Measurements from ENCODE around the gene TMEM87B.
A peak's percentile ranks its signal among the peaks of the same experiment; 100 is the strongest.

Gene TMEM87B

DNA sequence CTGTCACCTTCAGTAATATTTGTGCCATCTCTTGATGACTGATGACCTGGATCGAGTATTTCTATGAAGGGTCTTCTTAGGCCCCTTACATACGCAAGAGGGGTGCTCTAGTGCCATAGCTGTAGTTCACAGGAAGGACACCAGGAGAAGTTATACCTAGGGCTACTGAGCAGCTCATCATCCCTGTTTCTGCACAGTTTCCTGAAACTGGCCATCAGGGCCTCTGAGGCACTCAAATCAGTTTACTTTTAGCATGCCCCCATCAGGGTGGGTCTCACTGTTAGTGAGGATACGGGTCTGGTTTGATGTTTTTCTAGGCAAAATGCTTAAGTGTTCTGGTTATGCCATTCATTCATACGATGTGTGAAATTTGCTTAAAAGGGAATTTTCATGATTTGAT is 63.1 kb downstream of the TMEM87B start:
- Histone ChIP-seq H3K36me3 (ENCODE audit: control insufficient read depth, insufficient read depth, low read length) (0 out of 2 replicates have a peak, but pooled peaks cover 1% of the 10 kb centered on the region), H3K4me3 (replicated peaks; ENCODE audit: low read depth, low read length) (no peak overlapping the region), H3K27me3 (replicated peaks; ENCODE audit: control insufficient read depth, insufficient read depth, low read length) (no peaks in the 10 kb centered on the region)
- TF ChIP-seq, protein P1, sequence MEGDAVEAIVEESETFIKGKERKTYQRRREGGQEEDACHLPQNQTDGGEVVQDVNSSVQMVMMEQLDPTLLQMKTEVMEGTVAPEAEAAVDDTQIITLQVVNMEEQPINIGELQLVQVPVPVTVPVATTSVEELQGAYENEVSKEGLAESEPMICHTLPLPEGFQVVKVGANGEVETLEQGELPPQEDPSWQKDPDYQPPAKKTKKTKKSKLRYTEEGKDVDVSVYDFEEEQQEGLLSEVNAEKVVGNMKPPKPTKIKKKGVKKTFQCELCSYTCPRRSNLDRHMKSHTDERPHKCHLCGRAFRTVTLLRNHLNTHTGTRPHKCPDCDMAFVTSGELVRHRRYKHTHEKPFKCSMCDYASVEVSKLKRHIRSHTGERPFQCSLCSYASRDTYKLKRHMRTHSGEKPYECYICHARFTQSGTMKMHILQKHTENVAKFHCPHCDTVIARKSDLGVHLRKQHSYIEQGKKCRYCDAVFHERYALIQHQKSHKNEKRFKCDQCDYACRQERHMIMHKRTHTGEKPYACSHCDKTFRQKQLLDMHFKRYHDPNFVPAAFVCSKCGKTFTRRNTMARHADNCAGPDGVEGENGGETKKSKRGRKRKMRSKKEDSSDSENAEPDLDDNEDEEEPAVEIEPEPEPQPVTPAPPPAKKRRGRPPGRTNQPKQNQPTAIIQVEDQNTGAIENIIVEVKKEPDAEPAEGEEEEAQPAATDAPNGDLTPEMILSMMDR (IDR thresholded peaks at IDR 0.05; ENCODE audit: insufficient read depth, low read length, poor library complexity, severe bottlenecking), result no peak
- DNase-seq (ENCODE audit: extremely low read depth, insufficient read length), result no peak

DNA sequence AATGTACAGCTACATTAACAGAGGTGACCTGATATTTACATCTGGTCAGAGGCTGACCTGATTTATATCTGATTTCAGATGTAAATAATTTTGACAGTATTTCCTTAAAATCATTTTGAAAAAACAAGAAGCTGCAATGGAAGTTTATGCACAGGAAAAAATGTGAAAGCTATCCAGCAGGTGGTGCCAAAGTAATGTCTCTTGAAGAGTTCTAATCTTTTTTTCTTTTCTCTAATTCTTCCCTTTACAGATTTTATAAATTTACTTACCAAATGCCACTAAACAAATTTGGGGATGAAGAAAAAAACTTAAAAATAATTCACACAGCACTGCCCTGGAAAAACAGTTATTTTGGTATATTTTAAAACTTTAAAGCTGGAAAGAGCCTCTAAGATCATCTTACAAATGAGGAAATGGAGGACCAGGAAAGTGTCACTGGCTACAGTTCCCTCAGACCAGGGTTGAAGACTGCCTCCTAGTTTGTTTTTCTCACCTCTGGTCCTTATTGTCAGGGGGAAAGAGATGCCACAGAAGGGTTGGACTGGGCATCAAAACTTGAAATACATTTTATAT is 66.7 kb downstream of the TMEM87B start:
- DNase-seq (ENCODE audit: extremely low read depth, insufficient read length), result peak; percentile 18
- Histone ChIP-seq H3K27me3 (replicated peaks; ENCODE audit: control insufficient read depth, insufficient read depth, low read length) (no peaks in the 10 kb centered on the region), H3K4me3 (replicated peaks; ENCODE audit: low read depth, low read length) (no peak overlapping the region), H3K36me3 (ENCODE audit: control insufficient read depth, insufficient read depth, low read length) (0 out of 2 replicates have a peak, but pooled peaks cover 1% of the 10 kb centered on the region)
- TF ChIP-seq, protein P1 (IDR thresholded peaks at IDR 0.05; ENCODE audit: insufficient read depth, low read length, poor library complexity, severe bottlenecking), result peak; percentile 53

DNA sequence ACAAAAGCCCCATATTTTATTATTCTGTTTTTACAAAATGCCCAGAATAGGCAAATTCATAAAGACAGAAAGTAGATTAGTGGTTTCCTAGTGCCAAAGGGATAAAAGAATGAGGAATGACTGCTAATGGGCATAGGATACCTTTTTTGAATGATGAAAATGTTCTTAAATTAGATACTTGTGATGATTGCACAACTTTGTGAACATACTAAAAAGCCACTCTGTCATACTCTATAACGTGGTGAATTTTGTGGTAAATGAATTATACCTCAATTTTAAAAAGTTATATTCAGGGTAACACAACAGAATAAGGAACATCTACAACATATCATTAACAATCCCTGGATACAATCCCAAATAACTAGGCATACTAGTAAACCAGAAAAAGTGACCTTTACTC is 74.0 kb downstream of the TMEM87B start:
- TF ChIP-seq, protein P1 (IDR thresholded peaks at IDR 0.05; ENCODE audit: insufficient read depth, low read length, poor library complexity, severe bottlenecking), result no peak
- no peaks in the 10 kb centered on the region for H3K36me3 ChIP-seq (ENCODE audit: control insufficient read depth, insufficient read depth, low read length)
- no peaks in the 10 kb centered on the region for H3K27me3 ChIP-seq (replicated peaks; ENCODE audit: control insufficient read depth, insufficient read depth, low read length)
- H3K4me3 ChIP-seq (replicated peaks; ENCODE audit: low read depth, low read length), result no peak overlapping the region
- no peak for DNase-seq (ENCODE audit: extremely low read depth, insufficient read length)

DNA sequence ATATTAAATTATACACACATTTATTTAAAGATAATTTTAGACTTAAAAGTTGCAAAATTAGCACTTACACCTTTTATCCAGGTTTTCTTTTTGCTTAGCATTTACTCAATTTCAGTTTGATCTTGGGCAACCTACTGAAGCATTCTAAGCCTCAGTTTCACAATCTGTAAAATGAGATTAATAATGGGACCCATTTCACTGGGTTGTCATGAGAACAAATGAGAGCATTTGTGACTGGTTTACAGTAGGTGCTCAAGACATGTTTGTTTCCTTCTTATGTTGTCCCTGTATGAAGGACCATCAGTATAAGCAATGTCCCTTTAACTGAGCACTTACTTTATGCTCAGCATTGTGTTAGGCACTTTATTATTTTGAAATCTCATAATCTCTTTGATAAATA is 78.3 kb downstream of the TMEM87B start:
- no peak for DNase-seq (ENCODE audit: extremely low read depth, insufficient read length)
- no peaks in the 10 kb centered on the region for H3K36me3 ChIP-seq (ENCODE audit: control insufficient read depth, insufficient read depth, low read length)
- H3K4me3 ChIP-seq (replicated peaks; ENCODE audit: low read depth, low read length), result no peak overlapping the region
- H3K27me3 ChIP-seq (replicated peaks; ENCODE audit: control insufficient read depth, insufficient read depth, low read length), result no peaks in the 10 kb centered on the region; the same call in 1 of the 2 replicates
- TF ChIP-seq, protein P1 (IDR thresholded peaks at IDR 0.05; ENCODE audit: insufficient read depth, low read length, poor library complexity, severe bottlenecking), result no peak

DNA sequence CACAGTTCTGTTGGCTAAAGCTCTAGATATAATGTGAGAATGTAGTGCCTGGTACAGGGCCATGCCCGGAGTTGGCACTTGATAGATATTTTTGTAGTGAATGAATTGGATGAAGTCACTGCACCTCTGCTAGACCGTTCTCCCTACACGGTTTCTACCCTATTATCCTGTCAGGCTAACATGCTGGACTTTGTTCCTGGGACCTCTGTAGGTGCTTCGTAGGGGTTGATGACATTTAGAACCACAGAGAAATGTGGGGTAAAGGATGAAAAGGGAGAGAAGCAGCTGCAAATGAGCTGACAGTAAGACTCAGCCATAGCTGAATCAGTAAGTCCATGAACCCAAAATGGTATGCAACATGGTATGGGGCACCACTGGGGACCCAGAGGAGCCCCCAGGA is 79.1 kb downstream of the TMEM87B start:
- no peak overlapping the region for H3K4me3 ChIP-seq (replicated peaks; ENCODE audit: low read depth, low read length)
- TF ChIP-seq, protein P1 (IDR thresholded peaks at IDR 0.05; ENCODE audit: insufficient read depth, low read length, poor library complexity, severe bottlenecking), result no peak
- H3K27me3 ChIP-seq (replicated peaks; ENCODE audit: control insufficient read depth, insufficient read depth, low read length), result no peaks in the 10 kb centered on the region; the same call in 1 of the 2 replicates

DNA sequence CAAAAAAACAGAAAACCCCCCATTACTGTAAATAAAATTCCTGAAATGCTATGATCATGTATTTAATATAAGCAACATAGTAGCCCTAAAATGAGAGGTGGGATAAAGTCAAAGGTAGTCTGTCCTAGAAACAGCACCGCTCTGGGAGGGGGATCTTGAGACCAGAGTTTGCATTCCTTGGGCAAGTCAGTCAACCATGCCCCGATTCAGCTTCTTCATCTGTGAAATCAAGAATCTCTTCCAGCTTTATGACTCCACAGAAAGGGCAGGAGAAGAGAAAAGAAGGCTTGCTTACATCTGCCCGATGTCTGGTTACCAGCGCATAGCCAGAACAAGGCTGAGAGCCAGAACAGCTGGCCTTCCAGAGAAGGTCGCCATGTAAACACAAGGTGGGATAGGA is 81.0 kb downstream of the TMEM87B start:
- Histone ChIP-seq H3K27me3 (replicated peaks; ENCODE audit: control insufficient read depth, insufficient read depth, low read length) (no peaks in the 10 kb centered on the region; the same call in 1 of the 2 replicates), H3K4me3 (replicated peaks; ENCODE audit: low read depth, low read length) (no peak overlapping the region), H3K36me3 (ENCODE audit: control insufficient read depth, insufficient read depth, low read length) (no peaks in the 10 kb centered on the region)
- TF ChIP-seq, protein P1 (IDR thresholded peaks at IDR 0.05; ENCODE audit: insufficient read depth, low read length, poor library complexity, severe bottlenecking), result no peak
- no peak for DNase-seq (ENCODE audit: extremely low read depth, insufficient read length)

More for the DNA sequence above, 79.1 kb downstream of the TMEM87B start:
- DNase-seq (ENCODE audit: extremely low read depth, insufficient read length), result no peak
- H3K36me3 ChIP-seq (ENCODE audit: control insufficient read depth, insufficient read depth, low read length), result no peaks in the 10 kb centered on the region
